CD4-positive, alpha-beta T cell treated with Interleukin-6 at 100 ng/mL for 8 hours (primary cell): ENCODE data around the gene GDF2.

Experiments used
- DNase-seq: peaks from one replicate; pipeline ENCODE4 v3.0.0-alpha.2; 2020; ENCODE audit warnings: mixed read lengths, low spot score

Gene GDF2

GRCh38 chr10:47354165-47354564 is 31.9 kb downstream of the GDF2 start:
- no peak for DNase-seq

- no peak for DNase-seq
Observed at GRCh38 chr10:47354900-47355299, 32.6 kb downstream of the GDF2 start.

- no peak for DNase-seq
Observed at GRCh38 chr10:47356708-47357107, 34.5 kb downstream of the GDF2 start.

GRCh38 chr10:47357131-47357582 is 34.9 kb downstream of the GDF2 start:
- no peak for DNase-seq

- no peak for DNase-seq
Observed at GRCh38 chr10:47357911-47358310, 35.7 kb downstream of the GDF2 start.

- DNase-seq: no peak
Observed at GRCh38 chr10:47358457-47358856, 36.2 kb downstream of the GDF2 start.

- no peak for DNase-seq
Observed at GRCh38 chr10:47359101-47359500, 36.8 kb downstream of the GDF2 start.

GRCh38 chr10:47359626-47360418 is 37.6 kb downstream of the GDF2 start:
- DNase-seq: no peak

- DNase-seq: no peak
Observed at GRCh38 chr10:47360419-47361040, 38.3 kb downstream of the GDF2 start.

- no peak for DNase-seq
Observed at GRCh38 chr10:47361293-47361692, 39.0 kb downstream of the GDF2 start.

GRCh38 chr10:47362199-47362598 is 39.9 kb downstream of the GDF2 start:
- no peak for DNase-seq

- no peak for DNase-seq
Observed at GRCh38 chr10:47363781-47364180, 41.5 kb downstream of the GDF2 start.

GRCh38 chr10:47364366-47364765 is 42.1 kb downstream of the GDF2 start:
- DNase-seq: no peak

GRCh38 chr10:47364911-47365310 is 42.7 kb downstream of the GDF2 start:
- DNase-seq: no peak

GRCh38 chr10:47365431-47366180 is 43.4 kb downstream of the GDF2 start:
- no peak for DNase-seq

- no peak for DNase-seq
Observed at GRCh38 chr10:47366181-47366631, 44.0 kb downstream of the GDF2 start.

GRCh38 chr10:47366731-47367460 is 44.6 kb downstream of the GDF2 start:
- DNase-seq: no peak

- DNase-seq: no peak
Observed at GRCh38 chr10:47367646-47368045, 45.4 kb downstream of the GDF2 start.

- no peak for DNase-seq
Observed at GRCh38 chr10:47368431-47369180, 46.4 kb downstream of the GDF2 start.

- DNase-seq: no peak
Observed at GRCh38 chr10:47369251-47369894, 47.1 kb downstream of the GDF2 start.
